Measurements from ENCODE around the gene MSANTD3. TPM values are rescaled to one million over a fixed set of nuclear protein-coding genes. Genes with fewer than 3 reads are reported as not detected.

Gene MSANTD3
- total and polyA plus RNA-seq, 5 donors, result 19.7 to 26.7 (median 20.6) TPM

DNA sequence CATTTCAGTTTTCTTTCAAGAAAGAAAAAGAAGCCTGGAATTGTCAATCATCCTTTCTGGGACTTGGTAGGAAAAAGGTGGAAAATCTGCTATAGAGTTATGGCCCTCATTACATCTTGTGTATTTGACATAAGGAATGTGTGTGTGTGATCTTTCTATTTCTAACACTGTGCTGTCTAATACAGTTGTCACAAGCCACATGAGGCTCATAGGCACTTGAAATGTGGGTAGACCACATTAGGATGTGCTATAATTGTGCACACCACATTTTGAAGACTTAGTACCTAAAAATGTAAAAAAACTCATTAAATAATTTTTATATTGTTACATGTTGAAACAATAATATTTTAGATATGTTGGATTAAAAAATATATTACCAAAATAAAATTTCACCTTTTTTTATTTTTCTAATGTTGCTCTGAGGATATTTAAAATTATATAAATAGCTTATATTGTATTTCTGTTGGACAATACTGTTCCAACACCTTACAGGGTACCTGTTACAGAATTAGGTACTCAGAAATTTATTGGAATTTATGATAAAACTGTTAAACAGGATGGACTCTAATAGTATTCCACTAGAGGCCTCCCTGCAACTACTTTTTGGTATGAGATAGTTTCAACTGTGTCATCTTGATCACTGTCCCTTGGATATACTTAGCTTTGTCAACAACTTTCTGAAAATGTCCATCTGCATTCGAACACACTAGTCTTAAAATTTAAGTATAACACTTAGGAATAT is 18.4 kb downstream of the MSANTD3 start:
- no peaks in the 10 kb centered on the region for H3K27me3 ChIP-seq (ENCODE audit: control insufficient read depth, insufficient read depth)
- 61% methylated on average over 1 of the region's 1 CpG for WGBS
- intact Hi-C loops (cut with DNase I), result no loop called here
- H3K27ac ChIP-seq (ENCODE audit: low read length), result no peak overlapping the region
- DNase-seq, result no peak
- no peaks in the 10 kb centered on the region for H3K9me3 ChIP-seq (ENCODE audit: control insufficient read depth, low read length)
- no peaks in the 10 kb centered on the region for H3K4me1 ChIP-seq (ENCODE audit: control insufficient read depth, insufficient read depth, low read length)
- no peak overlapping the region for H3K4me3 ChIP-seq (ENCODE audit: low read length)
- ATAC-seq, result no peak

DNA sequence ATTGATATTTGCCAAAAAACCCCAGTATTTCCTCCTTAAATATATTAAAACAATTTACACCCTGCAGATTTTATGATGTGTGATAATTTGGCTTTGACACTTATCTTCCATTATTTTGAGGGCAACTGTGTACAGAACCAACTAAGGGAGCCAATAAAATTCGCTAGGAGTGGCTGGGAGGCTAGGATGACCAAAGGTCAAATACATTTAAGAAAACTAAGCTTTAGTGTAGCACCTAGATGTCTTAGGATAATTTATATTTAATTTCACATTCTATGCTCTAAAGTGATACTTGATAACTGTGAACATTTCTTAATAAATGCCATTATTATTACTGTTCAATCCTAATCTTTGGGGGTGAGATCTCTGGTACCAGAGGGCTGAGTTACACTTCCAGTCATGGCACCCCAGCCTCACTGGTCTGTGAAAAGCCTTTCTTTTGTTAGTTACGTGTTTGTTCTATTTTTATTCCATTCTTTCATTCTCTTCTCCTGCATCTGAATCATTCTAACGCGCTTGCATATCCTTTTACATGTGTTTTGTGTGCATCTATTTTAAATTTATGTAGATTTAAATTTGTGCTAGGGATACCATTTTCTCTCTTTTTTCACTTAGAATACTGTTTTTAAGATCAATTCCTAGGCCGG is 19.1 kb downstream of the MSANTD3 start:
- 88% methylated on average over 5 of the region's 5 CpGs for WGBS
- H3K9me3 ChIP-seq (ENCODE audit: control insufficient read depth, low read length), result no peaks in the 10 kb centered on the region
- H3K27me3 ChIP-seq (ENCODE audit: control insufficient read depth, insufficient read depth), result no peaks in the 10 kb centered on the region
- no peak for DNase-seq
- intact Hi-C loops (cut with DNase I), result no loop called here
- ATAC-seq, result no peak
- no peaks in the 10 kb centered on the region for H3K4me1 ChIP-seq (ENCODE audit: control insufficient read depth, insufficient read depth, low read length)
- no peak overlapping the region for H3K4me3 ChIP-seq (ENCODE audit: low read length)
- no peak overlapping the region for H3K27ac ChIP-seq (ENCODE audit: low read length)

DNA sequence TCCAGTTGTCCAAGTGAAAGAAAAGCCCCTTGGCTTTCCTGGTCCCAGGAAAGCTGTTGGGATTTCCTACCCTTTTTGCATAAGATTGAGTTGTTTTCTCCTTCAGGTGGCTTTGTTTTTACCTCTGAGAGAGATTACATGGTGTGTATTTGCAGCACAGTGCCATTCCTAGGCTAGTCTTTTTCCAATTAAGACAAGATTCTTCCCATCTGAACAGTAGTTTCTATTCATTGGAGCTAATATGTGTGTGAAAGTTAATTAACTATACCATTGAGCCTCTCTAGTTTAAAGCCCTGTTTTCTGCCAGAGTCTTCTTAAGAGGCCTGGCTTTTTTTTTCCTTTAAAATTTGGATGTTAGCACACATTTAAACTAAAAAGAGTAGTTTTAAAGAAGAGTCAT is 20.1 kb downstream of the MSANTD3 start:
- DNase-seq (no peak), ATAC-seq (no peak)
- H3K9me3 ChIP-seq (ENCODE audit: control insufficient read depth, low read length), result no peaks in the 10 kb centered on the region
- H3K4me1 ChIP-seq (ENCODE audit: control insufficient read depth, insufficient read depth, low read length), result no peaks in the 10 kb centered on the region
- H3K4me3 ChIP-seq (ENCODE audit: low read length), result no peak overlapping the region
- no peak overlapping the region for H3K27ac ChIP-seq (ENCODE audit: low read length)
- no peaks in the 10 kb centered on the region for H3K27me3 ChIP-seq (ENCODE audit: control insufficient read depth, insufficient read depth)
- intact Hi-C loops (cut with DNase I), result no loop called here

DNA sequence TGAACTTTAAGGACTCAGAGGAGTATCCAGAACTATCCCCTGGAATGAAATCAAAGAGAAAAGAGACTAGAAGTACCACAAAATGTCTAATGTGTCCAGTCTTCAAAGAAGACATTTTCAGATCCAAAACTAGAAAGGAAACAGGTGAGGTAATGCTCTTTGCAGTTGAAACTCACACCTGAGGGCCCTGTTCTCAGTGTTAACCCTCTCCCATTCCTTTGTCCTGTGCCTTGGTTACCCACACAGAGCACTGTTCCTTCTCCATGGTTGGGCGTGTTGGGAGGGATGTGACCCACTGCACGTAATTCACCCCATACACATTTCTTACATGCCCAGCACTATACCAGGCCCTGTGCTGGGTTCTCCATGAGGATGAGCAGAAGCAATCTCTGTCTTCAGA is 21.3 kb downstream of the MSANTD3 start:
- ATAC-seq (no peak), DNase-seq (no peak)
- 98% methylated on average over 2 of the region's 2 CpGs for WGBS

DNA sequence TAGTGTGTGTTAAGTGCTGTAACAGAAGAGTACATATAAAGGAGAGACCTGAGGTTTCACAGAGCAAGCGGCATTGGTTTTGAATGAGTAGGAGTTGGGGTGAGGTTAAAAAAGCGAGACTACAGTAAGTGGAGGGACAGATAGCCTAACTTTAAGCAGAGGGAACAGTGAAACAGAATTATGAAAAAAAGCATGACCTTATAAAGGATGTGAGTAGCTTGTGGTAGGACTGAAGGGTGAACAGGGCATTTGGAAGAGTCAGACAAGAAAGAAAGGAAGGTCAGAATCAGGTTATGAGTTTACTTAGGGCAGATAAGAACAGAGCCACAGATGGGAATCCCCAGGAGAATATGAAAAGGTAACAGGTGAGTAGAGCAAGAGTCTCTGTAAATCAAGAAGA is 22.5 kb downstream of the MSANTD3 start:
- Histone ChIP-seq H3K27ac (ENCODE audit: low read length) (no peak overlapping the region), H3K27me3 (ENCODE audit: control insufficient read depth, insufficient read depth) (no peaks in the 10 kb centered on the region), H3K4me3 (ENCODE audit: low read length) (no peak overlapping the region), H3K4me1 (ENCODE audit: control insufficient read depth, insufficient read depth, low read length) (no peaks in the 10 kb centered on the region), H3K9me3 (ENCODE audit: control insufficient read depth, low read length) (no peaks in the 10 kb centered on the region)
- DNase-seq (no peak), ATAC-seq (no peak)
- intact Hi-C loops (cut with DNase I), result no loop called here
- WGBS, result 99% methylated on average over 2 of the region's 2 CpGs

More for the DNA sequence above, 21.3 kb downstream of the MSANTD3 start:
- H3K4me3 ChIP-seq (ENCODE audit: low read length), result no peak overlapping the region
- no peaks in the 10 kb centered on the region for H3K9me3 ChIP-seq (ENCODE audit: control insufficient read depth, low read length)
- H3K27me3 ChIP-seq (ENCODE audit: control insufficient read depth, insufficient read depth), result no peaks in the 10 kb centered on the region
- no peak overlapping the region for H3K27ac ChIP-seq (ENCODE audit: low read length)
- intact Hi-C loops (cut with DNase I), result no loop called here
- H3K4me1 ChIP-seq (ENCODE audit: control insufficient read depth, insufficient read depth, low read length), result no peaks in the 10 kb centered on the region

DNA sequence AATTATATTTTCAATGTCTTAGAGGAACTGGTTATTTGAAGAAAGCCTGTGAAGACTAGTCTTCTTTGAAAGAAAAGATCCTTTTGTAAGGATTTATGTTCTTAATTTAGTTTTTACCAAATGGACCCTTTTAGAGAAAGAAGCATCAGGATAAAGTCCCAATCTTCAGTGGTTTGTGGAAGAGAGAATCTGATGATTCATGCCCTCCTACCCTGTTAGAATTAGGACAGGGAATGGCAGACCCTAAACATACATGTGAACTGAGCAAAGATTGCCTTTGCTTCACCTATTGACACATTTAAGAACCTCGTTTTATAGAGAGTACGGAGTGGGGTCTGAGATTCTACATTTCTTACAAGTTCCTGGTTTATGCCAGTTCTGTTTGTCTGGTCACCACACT is 26.0 kb downstream of the MSANTD3 start:
- WGBS, result over 99% methylated on average over 2 of the region's 2 CpGs
- no peaks in the 10 kb centered on the region for H3K9me3 ChIP-seq (ENCODE audit: control insufficient read depth, low read length)
- H3K27ac ChIP-seq (ENCODE audit: low read length), result no peak overlapping the region
- intact Hi-C loops (cut with DNase I), result no loop called here
- no peak overlapping the region for H3K4me3 ChIP-seq (ENCODE audit: low read length)
- ATAC-seq, result no peak
- H3K27me3 ChIP-seq (ENCODE audit: control insufficient read depth, insufficient read depth), result no peaks in the 10 kb centered on the region
- H3K4me1 ChIP-seq (ENCODE audit: control insufficient read depth, insufficient read depth, low read length), result no peaks in the 10 kb centered on the region
- DNase-seq, result no peak

DNA sequence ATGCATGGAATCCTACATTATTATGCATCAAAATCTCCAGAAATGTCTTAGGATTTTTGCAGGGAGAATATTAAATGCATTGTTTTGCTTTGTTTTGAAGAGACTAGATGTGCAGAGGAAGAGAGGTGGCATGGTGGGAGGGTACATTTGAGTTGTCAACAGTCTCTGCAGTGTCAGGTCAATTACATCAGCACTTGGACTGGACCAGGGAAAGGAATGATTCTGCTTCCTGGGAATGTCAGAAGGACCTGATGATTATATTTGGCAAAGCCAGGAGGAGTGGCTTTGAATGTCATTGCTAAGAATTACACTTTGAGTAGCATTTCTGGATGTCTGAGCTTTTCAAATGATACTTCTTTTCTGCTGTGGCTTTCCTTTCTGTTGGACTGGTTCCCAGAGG is 28.5 kb downstream of the MSANTD3 start:
- H3K9me3 ChIP-seq (ENCODE audit: control insufficient read depth, low read length), result no peaks in the 10 kb centered on the region
- H3K27ac ChIP-seq (ENCODE audit: low read length), result no peak overlapping the region
- no peak overlapping the region for H3K4me3 ChIP-seq (ENCODE audit: low read length)
- no peaks in the 10 kb centered on the region for H3K4me1 ChIP-seq (ENCODE audit: control insufficient read depth, insufficient read depth, low read length)
- DNase-seq (no peak), ATAC-seq (no peak)
- intact Hi-C loops (cut with DNase I), result no loop called here
- no peaks in the 10 kb centered on the region for H3K27me3 ChIP-seq (ENCODE audit: control insufficient read depth, insufficient read depth)

DNA sequence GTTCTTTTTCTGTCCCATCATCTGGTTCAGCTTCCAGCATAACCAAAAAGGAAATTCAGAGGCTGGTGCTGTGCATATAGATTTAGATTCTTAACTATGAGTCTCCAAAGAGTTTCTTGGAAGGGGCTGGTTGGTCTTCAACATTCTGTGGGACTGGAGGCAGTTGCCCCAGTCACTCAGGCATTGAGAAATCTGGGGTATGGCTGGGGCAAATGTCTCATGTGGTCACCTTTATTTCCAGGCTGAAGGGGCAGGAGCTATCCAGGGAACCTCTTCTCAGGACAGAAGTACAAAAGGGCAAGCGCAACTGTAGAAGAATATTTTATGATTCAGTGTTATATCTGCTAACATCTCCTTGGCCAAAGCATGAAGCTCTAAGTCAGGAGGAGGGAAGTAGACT is 30.6 kb downstream of the MSANTD3 start:
- DNase-seq, result no peak
- 98% methylated on average over 1 of the region's 1 CpG for WGBS
- no peak overlapping the region for H3K27ac ChIP-seq (ENCODE audit: low read length)
- intact Hi-C loops (cut with DNase I), result no loop called here
- no peaks in the 10 kb centered on the region for H3K9me3 ChIP-seq (ENCODE audit: control insufficient read depth, low read length)
- no peak overlapping the region for H3K4me3 ChIP-seq (ENCODE audit: low read length)
- no peaks in the 10 kb centered on the region for H3K27me3 ChIP-seq (ENCODE audit: control insufficient read depth, insufficient read depth)
- no peak for ATAC-seq
- no peaks in the 10 kb centered on the region for H3K4me1 ChIP-seq (ENCODE audit: control insufficient read depth, insufficient read depth, low read length)

DNA sequence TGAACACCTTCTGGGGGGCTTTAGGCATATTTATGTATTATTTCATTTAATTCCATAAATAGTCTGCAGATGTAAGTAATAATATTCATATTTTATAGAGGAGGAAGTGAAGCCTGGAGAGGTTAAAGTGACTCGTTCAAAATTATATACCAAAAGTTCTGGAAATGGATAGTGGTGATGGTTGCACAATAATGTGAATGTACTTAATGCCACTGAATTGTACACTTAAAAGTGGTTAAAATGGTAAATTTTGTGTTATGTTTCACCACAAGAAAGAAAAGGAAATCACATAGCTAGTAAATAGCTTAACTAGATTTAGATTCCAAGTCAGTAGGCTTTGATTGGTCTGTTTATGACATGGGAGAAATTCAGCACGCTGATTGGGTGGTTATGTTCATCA is 33.0 kb downstream of the MSANTD3 start:
- no peaks in the 10 kb centered on the region for H3K9me3 ChIP-seq (ENCODE audit: control insufficient read depth, low read length)
- ATAC-seq (no peak), DNase-seq (no peak)
- no peaks in the 10 kb centered on the region for H3K27me3 ChIP-seq (ENCODE audit: control insufficient read depth, insufficient read depth)
- H3K4me1 ChIP-seq (ENCODE audit: control insufficient read depth, insufficient read depth, low read length), result no peaks in the 10 kb centered on the region
- WGBS, result 70% methylated on average over 2 of the region's 2 CpGs
- intact Hi-C loops (cut with DNase I), result no loop called here
- no peak overlapping the region for H3K4me3 ChIP-seq (ENCODE audit: low read length)
- no peak overlapping the region for H3K27ac ChIP-seq (ENCODE audit: low read length)

DNA sequence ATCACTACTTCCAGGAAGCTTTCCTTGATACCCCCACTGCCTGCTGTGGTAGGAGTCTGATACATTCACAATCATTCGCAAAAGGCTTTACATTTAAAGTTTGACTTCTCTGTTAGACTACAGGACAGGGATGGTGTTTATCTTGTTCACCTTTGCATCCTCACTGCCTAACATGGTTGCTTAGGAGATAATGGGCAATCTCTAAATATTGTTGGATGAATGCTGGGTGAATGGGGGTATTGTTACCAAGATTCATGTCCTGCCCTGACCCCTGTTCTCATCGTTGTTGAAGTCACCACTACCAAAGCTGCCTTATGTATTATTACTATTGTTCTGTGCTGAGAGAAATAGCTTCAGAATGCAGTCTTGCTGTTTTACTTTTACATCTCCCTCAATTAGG is 38.3 kb downstream of the MSANTD3 start:
- H3K4me3 ChIP-seq (ENCODE audit: low read length), result no peak overlapping the region
- intact Hi-C loops (cut with DNase I), result no loop called here
- H3K9me3 ChIP-seq (ENCODE audit: control insufficient read depth, low read length), result no peaks in the 10 kb centered on the region
- no peak overlapping the region for H3K27ac ChIP-seq (ENCODE audit: low read length)
- H3K4me1 ChIP-seq (ENCODE audit: control insufficient read depth, insufficient read depth, low read length), result peaks cover 3% of the 10 kb centered on the region
- ATAC-seq, result no peak
- DNase-seq, result no peak
- no peaks in the 10 kb centered on the region for H3K27me3 ChIP-seq (ENCODE audit: control insufficient read depth, insufficient read depth)
- 77% methylated on average over 2 of the region's 2 CpGs for WGBS

DNA sequence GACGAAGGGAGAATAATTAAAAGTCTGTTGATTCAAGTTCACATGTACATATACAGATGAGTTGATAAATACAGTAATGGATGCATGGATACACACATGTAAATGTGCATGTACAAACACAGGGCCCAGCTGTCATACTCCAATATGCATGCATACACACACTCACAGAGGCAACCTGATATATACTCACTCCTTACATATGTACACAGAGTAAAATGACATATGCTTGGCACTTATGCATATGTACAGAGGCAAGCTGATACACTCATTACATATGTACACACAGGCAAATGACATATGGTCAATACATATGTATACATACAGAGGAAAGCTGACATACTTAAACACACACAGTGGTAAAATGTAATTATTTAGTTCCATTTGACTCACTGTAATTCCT is 38.8 kb downstream of the MSANTD3 start:
- H3K4me1 ChIP-seq (ENCODE audit: control insufficient read depth, insufficient read depth, low read length), result peaks cover 3% of the 10 kb centered on the region
- intact Hi-C loops (cut with DNase I), result no loop called here
- H3K9me3 ChIP-seq (ENCODE audit: control insufficient read depth, low read length), result no peaks in the 10 kb centered on the region
- ATAC-seq (no peak), DNase-seq (no peak)
- H3K27me3 ChIP-seq (ENCODE audit: control insufficient read depth, insufficient read depth), result no peaks in the 10 kb centered on the region
- no peak overlapping the region for H3K4me3 ChIP-seq (ENCODE audit: low read length)
- WGBS, result 90% methylated on average over 1 of the region's 1 CpG
- no peak overlapping the region for H3K27ac ChIP-seq (ENCODE audit: low read length)
